Effector CD4-positive, alpha-beta T cell (primary cell): ENCODE measurements around the gene SBF2.

ENCODE experiments used
- DNase-seq: peaks from one replicate; pipeline ENCODE4 v3.0.0-alpha.2; 2020

Gene SBF2

DNA sequence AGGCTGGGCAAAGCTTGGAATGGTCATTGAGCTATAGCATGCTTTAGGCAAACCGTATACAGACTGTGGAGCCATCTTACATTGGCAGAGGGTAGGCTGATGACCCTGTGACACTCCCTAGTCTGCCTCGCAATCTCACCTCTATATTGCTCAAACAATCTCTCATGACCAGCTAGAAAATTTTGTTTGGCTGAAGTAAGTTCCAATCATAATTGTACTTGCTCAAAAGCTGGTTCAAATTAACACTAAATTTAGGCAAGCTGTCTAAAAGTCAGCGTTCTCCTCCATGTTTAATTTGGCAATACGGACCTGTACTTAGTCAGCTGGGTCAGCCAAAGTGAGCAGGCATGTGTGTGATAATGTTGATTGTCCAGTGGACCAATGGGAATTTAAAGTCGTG is 497.2 kb downstream of the SBF2 start:
- DNase-seq, result no peak

DNA sequence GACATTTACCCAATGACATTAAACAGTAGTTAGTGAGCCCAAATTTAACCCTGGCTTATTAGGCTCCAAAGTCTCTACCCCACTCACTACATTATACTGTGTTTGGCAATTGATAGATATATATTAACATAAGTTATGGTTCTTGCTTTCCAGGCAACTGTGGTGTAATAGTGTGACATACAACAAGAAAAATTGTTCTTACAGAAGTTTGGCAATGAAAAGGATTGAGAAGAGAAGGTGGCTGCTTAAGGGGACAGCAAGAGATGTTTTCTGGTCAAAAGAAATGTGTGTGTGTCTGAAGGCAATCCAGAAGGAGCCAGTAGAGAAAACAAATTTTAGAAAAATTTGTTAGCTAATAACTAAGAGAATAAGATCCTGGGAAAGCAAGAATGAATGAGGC is 497.8 kb downstream of the SBF2 start:
- no peak for DNase-seq

DNA sequence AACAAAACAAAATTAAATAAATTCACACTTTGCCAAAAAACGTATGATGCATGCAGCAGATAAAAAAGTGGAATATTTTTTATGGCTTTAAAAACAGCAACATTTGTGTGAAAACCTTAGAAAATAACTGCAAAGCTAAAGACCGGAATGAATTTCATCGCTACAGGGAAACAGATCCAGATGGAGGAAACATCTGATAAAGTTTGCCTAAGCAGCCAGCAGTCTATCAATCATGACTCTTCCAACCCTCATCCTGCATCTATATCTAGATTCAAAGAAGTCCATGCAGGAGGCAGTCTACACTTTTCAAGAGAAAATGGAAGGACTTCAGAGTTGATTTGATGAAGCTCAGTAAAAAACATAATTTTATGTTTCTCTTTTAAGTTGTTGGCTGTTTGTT is 503.3 kb downstream of the SBF2 start:
- no peak for DNase-seq

DNA sequence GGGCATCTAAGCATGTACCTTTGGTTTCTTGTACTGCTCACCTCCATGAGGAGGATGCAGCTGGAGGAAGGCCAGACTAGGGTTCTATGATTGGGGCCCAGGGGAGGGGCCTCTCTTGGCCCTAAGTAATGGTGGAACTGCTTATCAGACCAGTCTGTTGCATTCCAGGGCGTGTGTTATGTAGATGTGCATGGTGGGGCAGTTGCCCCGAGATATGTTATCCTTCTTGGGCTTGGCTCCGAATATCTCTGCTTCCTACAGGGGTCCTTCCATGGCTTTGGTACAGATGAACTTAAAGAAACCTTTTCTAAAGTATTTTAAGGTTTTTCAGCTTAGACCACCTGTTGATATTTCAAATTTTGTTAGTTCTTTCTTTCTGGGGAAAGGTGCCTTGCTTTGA is 504.1 kb downstream of the SBF2 start:
- DNase-seq, result no peak

DNA sequence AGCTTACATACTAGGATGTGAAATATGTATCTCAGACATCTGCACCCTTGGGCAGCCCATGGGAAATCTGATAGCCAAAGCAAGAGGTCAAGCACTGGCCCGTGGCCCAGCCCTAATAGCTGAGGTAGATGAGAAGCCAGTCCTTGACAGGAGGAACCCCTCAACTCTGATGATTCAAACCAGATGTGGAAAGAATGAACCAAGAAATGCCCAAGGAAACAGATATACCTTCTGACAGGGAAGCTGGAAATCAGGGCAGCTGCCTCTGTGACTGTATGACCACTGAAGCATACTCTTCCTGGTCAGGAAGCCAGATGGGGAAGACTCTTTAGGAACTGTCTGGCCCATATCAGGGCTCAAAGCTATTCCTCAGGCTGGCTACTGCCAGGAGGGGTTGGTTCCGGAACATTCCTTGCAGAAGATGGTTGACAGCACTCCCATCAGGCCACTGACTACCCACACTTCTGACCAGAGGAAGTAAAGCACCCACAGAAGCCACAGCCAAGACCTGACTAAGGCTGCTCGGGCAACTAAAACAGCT is 506.0 kb downstream of the SBF2 start:
- DNase-seq, result no peak

DNA sequence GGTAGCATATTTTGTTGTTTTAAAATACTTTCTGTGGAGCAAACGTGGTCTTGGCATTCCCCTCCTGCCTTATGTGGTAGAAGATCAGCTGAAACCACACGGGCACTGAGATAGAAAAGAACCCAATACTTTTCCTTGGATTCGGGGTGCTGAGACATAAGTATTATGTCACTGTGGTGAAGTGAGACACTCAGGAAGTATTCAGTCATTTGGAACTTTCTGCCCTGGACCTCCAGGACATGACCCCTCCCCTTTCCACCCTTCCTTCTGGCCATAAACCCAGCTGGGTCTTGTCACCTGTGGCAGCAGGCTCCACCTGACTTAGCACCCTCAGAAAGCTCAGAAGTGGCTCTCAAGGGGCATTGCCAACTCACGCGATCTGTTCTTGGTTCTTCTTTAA is 506.8 kb downstream of the SBF2 start:
- DNase-seq, result no peak

DNA sequence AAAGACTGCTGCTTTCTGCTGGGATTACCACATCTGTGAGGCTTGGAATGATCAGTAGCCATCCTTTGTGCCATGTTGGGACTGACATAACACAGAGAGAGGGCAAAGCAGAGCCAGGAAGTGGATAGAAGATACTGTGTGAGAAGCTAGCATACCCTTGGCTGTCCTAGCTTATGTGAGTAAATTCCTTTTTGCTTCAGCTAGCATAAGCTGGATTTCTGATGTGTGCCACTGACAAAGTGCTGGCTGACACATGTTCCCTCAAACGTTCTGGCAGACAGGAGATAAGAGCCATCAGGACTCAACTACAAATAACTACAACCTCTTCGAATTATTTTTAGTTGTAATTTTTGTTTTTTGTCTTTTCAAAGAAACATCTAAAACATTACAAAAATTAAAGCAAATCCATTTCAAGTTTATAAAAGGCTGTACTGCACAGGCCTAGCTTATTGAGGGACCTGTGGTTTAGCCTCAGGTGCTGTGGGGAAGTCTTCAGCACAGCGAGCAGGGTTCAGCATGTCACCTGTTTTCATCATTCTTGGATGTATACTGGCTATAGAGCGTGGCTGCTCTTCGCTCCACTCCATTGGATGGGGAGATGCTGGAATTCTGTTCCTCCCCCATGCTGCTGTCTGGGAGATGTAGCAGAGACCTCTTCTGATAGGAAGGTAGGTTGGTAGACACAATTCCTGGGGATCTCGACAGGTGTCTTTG is 509.3 kb downstream of the SBF2 start:
- no peak for DNase-seq

DNA sequence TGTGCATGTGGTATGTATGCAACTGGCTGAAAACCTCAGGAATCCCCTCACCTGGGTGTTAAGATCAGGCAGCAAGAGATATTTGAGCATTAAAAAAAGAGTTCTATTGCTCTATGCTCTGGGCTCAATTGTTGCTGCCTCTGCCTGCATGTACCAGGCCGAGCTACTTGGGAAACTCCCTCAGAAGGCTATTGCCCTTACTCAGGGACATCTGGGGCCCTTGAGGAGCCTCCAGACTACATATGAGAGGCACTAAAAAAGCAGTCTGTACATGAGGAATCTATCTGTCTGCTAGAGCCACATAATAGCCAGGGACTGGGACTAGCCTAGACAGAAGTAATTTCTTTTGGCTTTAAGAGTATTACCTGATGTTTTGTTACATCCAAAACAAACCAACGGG is 510.0 kb downstream of the SBF2 start:
- DNase-seq, result no peak

DNA sequence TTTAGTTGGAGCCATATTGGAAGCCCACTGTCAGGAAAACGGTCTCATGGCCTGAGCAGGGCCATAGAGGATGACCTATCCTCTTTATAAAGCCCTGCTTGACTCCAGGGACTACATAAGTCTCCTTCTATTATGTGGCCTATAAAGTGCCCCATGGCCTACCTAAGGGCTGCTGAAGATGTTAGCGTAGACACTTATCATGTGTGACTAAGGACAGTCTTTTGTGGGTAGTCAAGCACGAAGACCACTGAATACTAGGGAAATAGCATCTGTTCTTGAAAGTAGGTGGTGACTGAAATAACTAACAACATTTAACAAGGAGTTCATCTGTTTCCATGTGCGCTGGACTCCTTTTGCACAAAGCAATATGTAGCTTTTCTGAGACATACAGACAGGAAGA is 513.1 kb downstream of the SBF2 start:
- no peak for DNase-seq

DNA sequence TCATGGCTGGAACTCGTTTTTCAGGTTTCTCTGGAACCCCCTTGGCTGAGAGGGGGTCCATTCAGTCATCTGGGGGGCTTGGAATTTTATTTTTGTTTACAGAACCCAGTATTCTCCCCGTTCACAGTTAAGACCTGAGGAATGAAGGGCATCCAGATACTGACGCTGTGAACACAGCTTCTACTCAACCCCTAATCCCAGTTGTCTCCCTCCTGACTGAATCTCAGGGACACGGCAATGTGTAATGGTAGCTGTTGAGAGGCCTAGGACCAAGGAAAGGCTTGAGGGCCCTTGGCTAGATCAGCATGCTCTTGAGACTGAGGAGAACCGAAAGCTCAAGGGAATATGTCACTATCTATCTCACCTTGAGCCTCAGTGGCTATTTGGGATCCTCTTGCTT is 516.5 kb downstream of the SBF2 start:
- no peak for DNase-seq

DNA sequence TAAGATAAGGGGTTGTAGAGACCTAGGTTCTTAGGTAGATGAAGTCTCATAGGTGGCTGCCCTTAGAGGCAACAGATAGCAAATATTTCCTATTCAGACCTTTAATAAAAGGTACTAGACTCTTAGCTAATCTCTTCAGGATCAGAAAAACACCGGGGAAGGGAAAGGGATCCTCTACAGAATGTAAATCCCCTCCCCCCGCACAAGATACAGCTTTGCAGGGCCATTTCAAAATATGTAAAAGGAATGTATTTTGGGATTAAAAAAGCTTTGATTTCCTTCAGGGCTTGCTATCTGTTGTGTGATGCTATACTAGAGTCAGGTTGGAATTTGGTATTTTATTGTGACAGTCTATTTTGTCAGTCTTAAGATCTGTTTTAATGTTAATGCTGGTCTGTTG is 517.0 kb downstream of the SBF2 start:
- no peak for DNase-seq

DNA sequence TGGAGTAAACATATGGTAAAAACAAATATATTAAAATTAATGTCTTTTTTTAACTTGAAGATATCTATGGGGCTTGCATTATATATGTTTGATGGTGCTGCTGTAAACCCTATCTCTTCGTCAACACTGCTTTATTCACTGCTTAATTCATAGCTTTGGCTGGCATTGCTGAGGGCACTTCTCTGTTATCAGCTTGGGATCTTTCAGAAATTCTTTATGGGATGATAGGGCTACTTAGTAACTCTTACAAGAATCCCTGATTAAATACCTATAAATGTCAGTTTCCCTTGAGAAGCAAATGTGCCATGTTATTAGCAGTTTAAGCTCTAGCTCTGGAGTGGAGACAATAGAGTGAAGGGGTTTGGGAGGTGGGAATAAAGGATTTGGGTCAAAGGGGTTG is 517.8 kb downstream of the SBF2 start:
- DNase-seq, result no peak

DNA sequence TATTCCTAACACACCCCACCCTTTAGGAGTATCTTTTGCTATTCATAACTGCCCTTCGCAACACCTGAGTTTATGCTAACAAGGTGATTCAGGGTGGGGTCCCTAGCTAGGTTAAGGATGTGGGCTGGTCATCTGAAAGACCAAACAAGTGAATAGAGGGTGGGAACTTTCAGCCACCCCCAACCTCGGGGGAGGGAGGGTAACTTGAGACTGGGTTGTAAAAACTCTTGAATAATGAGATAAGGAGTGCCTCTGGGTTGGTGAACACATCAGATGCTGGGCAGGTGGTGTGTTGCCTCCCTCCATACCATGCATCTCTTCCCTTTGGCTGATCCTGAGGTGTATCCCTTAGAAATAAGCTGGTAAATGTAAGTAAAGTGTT is 518.6 kb downstream of the SBF2 start:
- DNase-seq, result no peak

DNA sequence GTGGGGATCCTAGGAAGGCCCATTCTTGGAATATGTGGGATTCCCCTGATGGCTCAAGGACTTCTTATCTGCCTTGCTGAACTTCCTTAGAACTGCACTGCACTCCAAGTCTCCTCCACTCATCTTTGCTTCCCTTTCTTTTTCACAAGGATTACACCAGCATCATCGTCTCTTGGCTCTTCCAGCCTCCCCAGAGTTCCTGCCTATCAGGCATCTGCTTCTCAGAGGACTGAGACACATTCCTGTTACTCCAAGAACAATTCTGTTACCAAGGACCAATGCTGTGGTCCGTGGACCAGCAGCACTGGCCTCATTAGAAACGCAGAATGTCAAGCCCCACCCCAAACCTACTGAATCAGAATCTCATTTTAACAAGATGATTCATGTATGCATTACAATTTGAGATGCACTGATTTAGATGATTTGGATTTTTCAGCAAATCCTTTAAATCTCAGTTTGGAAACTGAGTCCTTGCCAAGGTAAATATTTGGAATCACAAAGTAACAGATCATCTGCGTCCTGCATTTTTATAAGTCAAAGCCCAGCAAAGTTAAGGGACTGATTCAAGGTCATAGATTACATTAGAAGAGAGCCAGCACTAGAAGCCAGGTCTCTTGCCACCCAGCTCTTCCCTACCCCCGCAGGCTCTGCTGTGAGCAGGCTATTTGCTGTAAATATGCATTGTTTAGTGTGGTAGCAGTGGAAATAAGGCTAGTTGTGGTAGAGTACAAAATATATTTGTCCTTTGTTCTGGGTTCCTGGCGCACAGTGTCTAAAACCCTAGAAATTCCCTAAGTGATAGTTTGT is 519.2 kb downstream of the SBF2 start:
- no peak for DNase-seq

DNA sequence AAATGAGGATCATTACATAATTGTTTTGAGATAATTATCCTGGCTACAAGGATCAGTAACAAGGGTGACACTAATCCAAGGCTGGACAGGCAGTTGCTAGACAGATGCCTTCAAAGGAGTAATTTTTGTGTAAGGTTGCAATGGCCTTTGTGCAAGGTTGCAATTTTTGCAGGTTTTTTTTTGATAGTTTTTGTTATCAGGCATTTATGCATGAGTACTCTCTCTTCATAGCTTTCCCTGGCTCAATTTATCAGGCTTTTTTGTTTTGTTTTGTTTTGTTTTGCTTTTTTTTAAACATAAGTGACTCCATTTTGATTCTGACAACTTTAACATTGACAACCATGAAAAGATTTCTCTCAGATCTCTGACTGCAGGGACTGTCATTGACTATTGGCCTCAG is 519.9 kb downstream of the SBF2 start:
- no peak for DNase-seq

DNA sequence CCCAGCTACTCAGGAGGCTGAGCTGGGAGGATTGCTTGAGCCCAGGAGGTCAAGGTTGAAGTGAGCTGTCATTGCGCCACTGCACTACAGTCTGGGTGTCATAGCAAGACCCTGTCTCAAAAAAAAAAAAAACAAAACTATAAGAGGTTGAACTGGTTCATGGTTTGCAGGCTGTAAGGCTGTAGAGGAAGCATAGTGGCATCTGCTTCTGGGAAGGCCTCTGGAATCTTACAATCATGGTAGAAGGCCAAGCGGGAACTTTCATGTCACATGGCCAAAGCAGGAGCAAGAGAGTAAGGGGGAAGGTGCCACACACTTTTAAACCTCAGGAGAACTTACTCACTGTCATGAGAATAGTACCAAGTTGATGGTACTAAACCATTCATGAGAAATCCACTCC is 520.5 kb downstream of the SBF2 start:
- no peak for DNase-seq

DNA sequence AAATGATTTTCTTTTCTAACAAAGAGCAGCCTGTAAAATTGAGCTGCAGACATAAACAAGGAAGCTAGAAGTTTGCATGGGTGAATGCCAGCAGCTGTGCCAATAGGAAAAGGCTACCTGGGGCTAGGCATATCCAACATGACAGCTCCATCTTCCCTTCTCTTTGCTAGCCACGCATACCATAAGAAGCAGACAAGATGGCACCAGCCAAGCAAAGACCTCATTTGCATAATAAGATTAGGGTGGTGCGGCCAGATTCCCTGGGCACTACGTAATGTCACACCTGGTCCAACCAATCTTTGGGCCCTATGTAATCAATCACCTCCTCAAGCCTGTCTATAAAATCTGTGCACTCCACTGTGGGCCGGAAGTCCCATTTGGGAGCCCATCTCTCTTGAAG is 521.8 kb downstream of the SBF2 start:
- DNase-seq, result no peak

DNA sequence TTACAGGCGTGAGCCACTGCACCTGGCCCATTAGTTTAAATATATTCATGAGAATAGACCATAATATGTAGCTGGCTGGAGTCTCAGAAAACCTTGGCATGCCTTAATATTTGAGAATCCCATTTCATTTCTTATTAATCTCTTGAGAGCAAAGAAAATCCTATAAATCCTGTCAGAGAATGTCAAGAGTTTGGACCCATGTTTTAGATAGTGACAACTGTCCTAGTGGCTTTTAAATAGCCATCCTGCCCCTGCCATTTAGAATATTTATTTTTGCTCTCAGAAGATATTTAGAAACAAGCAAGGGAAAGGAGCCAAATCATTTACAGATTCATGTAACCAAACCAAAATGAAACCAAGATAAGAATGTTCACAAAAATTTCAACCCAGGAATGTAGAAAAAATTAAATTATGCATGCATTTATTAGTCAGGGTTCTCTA is 522.9 kb downstream of the SBF2 start:
- no peak for DNase-seq

DNA sequence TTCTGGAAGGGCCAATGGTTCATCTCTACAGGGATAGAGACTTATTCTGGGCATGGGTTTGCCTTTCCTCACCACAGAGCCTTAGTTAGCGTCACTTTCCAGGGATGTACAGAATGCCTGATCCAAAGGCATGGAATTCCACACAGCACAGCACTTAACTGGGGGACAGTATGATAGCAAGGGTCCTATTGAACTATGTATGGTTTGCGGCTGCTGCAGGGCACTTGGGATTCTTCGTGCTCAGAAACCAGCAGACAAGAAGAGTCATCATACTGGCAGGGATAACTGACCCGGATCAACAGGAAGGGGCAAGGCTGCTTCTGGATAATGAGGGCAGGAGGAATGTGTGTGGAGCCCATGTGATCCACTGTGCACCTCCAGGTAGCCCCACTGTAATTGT is 524.4 kb downstream of the SBF2 start:
- DNase-seq, result no peak

DNA sequence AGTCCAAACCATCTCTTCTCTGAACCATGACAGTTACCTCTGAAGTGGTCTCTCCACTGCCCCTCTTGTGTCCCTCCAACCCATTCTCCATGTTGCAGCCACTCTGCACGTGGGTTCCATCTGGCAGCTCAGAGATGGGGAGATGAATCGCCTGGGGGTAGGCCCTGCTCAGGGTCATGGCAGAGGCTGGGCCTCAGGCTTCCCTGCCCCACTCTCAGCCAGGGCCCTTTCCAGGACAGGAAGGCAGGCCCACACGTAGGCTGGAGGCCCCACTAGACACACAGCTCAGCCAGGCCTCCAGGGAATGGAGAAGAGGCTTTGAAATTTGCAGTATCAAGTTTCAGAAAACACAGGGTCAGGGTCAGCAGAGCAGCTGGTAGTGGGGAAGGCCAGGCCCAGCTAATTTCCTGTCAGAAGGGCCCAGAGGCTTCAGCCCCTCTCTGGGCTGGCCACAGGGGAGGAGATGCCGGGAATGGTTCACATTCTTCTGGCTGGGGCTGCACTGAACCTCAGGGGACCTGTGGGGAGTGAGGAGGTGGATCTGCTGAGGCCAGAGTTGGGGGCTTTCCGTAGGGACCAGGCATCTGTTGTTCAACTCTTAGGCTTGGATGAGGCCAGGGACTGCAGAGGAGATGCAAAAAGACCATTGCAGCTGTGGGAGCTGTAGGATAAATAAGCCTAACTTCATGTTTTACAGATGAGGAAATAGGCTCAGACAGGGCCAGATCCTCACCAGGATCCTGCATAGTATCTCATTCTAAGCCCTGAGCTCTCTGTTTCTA is 528.5 kb downstream of the SBF2 start:
- no peak for DNase-seq

DNA sequence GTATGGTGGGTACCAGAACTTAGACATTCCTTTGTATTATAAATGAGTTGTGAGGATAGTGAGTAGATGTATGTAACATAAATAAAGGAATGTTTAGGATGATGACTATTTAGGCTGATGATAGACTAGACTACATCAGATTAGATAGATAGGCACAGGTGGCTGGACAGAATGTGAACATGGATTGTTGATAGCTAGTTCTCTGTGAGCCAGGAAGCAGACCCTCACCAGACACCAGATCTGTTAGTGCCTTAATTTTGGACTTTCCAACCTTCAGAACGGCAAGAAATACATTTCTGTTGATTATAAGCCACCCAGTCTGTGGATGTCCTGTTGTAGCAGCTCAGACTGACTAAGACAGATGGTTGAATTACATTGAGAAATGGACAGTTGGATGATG is 530.7 kb downstream of the SBF2 start:
- DNase-seq, result no peak

DNA sequence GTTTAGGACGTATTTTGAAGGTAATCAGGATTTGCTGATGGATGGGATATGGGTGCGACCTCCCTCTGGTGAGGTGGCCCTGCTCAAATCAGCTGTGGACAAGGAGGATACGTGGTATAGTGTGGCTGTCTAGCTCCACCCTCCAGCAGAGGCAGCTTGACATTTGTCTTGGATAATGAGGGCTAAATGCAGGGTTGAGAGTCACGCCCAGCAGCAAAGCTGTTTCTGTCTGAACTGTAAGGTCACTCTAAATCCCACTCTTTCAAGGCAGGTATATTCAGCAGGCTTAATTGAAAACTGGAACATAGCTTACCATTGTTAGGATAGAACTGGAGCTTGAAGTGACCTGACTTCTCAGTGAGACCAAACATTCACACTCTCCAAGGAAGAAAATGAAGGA is 531.5 kb downstream of the SBF2 start:
- DNase-seq, result no peak

DNA sequence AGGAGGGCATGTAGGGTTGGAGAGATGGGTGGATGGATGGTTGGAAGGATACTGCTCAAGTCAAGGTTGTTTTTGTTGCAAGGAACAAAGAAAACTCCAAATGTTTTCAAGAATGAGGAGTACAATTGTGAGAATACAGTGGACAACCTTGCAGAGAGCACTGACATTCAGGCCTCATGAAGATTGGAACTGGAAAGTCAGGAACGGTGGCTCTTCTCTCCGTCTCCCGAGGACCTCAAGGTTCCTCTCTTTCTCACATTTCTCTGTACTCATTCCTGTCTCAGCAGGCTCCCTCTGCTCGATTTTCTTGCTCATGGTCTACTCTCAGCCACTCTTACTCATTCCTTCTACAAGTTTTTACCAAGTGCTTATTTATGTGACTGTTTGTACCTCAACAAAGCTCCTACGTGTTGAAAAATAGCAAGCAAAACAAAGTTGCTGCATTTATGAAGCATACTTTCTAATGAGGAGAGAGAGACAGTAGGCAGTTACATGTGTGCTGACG is 532.5 kb downstream of the SBF2 start:
- no peak for DNase-seq
